AG04450 (cell line): ENCODE measurements around the gene TRIM44. TPM values are rescaled to one million over a fixed set of nuclear protein-coding genes. Genes with fewer than 3 reads are reported as not detected.

Experiments used
- CTCF ChIA-PET: fragments of 300-600, 350-600 bp; formaldehyde crosslinking; extraction: SDS; loops from one replicate; lab custom pipeline; 2022; ENCODE audit warnings: antibody characterized with exemption, inconsistent platforms; lab: Charles Lee
- POLR2A ChIA-PET: fragments of 350-600 bp; formaldehyde crosslinking; extraction: SDS; loops from one replicate; lab custom pipeline; 2021; ENCODE audit warnings: antibody characterized with exemption, inconsistent platforms; lab: Yijun Ruan, JAX
- DNase-seq: peaks from one replicate; pipeline ENCODE4 v3.0.0-alpha.2; 2011; ENCODE audit warnings: low read depth, low spot score
- H3K27ac ChIP-seq: one replicate; pipeline ENCODE4 v1.5.1; 2012; ENCODE audit warnings: low read depth, low read length, control low read depth
- H3K27me3 ChIP-seq: one replicate; pipeline ENCODE4 v1.6.0; 2012; ENCODE audit warnings: low read length; ENCODE audit not compliant: control insufficient read depth, insufficient read depth
- H3K4me3 ChIP-seq: 2 replicates; pipeline ENCODE4 v1.5.1; 2011; ENCODE audit warnings: mild to moderate bottlenecking, low read depth, low read length, control low read depth
- H3K9me3 ChIP-seq: 2 replicates; pipeline ENCODE4 v1.5.1; 2012; ENCODE audit warnings: low read length; ENCODE audit not compliant: control insufficient read depth, insufficient read depth
- CTCF ChIP-seq: IDR thresholded peaks from 2 replicates; pipeline ENCODE4 v1.5.1; 2011; ENCODE audit warnings: low read depth, low read length, control low read depth, inconsistent platforms
- polyA plus RNA-seq: library from polyadenylated mRNA; depleted of rRNA; stranded (reverse); fragments of >200 nt; gene quantifications from 2 replicates; pipeline ENCODE4 v1.2.3, GENCODE V29; 2011

The TRIM44 gene
- polyA plus RNA-seq, 1 experiment = 70.7 TPM

GRCh38 chr11:35803115-35803514 is 140.5 kb downstream of the TRIM44 start:
- CTCF ChIA-PET = interaction anchor here (1.4 to 3.3 kb wide), 2 partner anchors 19 to 456 kb away, joined by 4 to 22 read pairs; no protein-coding TSS in a partner anchor
- no peaks in the 10 kb centered on the region for H3K9me3 ChIP-seq
- no peaks in the 10 kb centered on the region for H3K27me3 ChIP-seq
- DNase-seq = no peak
- H3K4me3 ChIP-seq = no peak overlapping the region
- POLR2A ChIA-PET = interaction anchor here (0.6 kb wide), 2 partner anchors 319 to 696 kb away, joined by 3 to 4 read pairs; no protein-coding TSS in a partner anchor
- no peak overlapping the region for H3K27ac ChIP-seq
- TF ChIP-seq CTCF = no peak

GRCh38 chr11:35804451-35805040 is 142.0 kb downstream of the TRIM44 start:
- POLR2A ChIA-PET = no interaction called here
- Histone ChIP-seq H3K4me3 (no peak overlapping the region), H3K27me3 (no peaks in the 10 kb centered on the region), H3K27ac (no peak overlapping the region), H3K9me3 (no peaks in the 10 kb centered on the region)
- TF ChIP-seq CTCF = no peak
- CTCF ChIA-PET = interaction anchor here (0.8 to 3.3 kb wide), 3 partner anchors 15 to 317 kb away, joined by 3 to 22 read pairs (median 4); no protein-coding TSS in a partner anchor
- DNase-seq = no peak

GRCh38 chr11:35809561-35809960 is 147.0 kb downstream of the TRIM44 start:
- CTCF ChIA-PET = interaction anchor here (0.9 to 3.7 kb wide), 2 partner anchors 13 to 28 kb away, joined by 3 to 50 read pairs; no protein-coding TSS in a partner anchor
- H3K4me3 ChIP-seq = no peak overlapping the region
- H3K27me3 ChIP-seq = no peaks in the 10 kb centered on the region
- no peaks in the 10 kb centered on the region for H3K9me3 ChIP-seq
- H3K27ac ChIP-seq = no peak overlapping the region
- POLR2A ChIA-PET = no interaction called here
- TF ChIP-seq CTCF = no peak
- no peak for DNase-seq

GRCh38 chr11:35810045-35810645 is 147.6 kb downstream of the TRIM44 start:
- H3K4me3 ChIP-seq = no peak overlapping the region
- no peak for DNase-seq
- CTCF ChIA-PET = interaction anchor here (3.7 to 4.1 kb wide), 2 partner anchors 12 kb away, joined by 50 to 88 read pairs; no protein-coding TSS in a partner anchor
- no peak for TF ChIP-seq CTCF
- H3K9me3 ChIP-seq = no peaks in the 10 kb centered on the region
- no peaks in the 10 kb centered on the region for H3K27me3 ChIP-seq
- no peak overlapping the region for H3K27ac ChIP-seq
- POLR2A ChIA-PET = no interaction called here

GRCh38 chr11:35811783-35812182 is 149.2 kb downstream of the TRIM44 start:
- no peaks in the 10 kb centered on the region for H3K27me3 ChIP-seq
- no peak overlapping the region for H3K27ac ChIP-seq
- no peak for TF ChIP-seq CTCF
- no peak for DNase-seq
- no peaks in the 10 kb centered on the region for H3K9me3 ChIP-seq
- no peak overlapping the region for H3K4me3 ChIP-seq
- ChIA-PET POLR2A (no interaction called here), CTCF (interaction anchor here (1.2 to 4.1 kb wide), 2 partner anchors 10 to 454 kb away, joined by 3 to 88 read pairs; no protein-coding TSS in a partner anchor)
